Activated naive CD4-positive, alpha-beta T cell treated with anti-CD3 and anti-CD28 coated beads for 36 hours (primary cell): ENCODE results near the gene IP6K2. TPM values are rescaled to one million over a fixed set of nuclear protein-coding genes. Genes with fewer than 3 reads are reported as not detected.

Source experiments
- CTCF ChIA-PET: fragments of 350-600 bp; sonication (Branson Sonifier 250); formaldehyde crosslinking; loops from one replicate; lab custom pipeline; 2021; ENCODE audit warnings: antibody characterized with exemption; lab: Charles Lee
- DNase-seq: peaks from one replicate; pipeline ENCODE4 v3.0.0-alpha.2; 2020
- H3K27ac Mint-ChIP-seq: one replicate; pipeline ENCODE4 v1.8.0; 2021; ENCODE audit warnings: mild to moderate bottlenecking, mixed read lengths
- H3K27me3 Mint-ChIP-seq: one replicate; pipeline ENCODE4 v1.8.0; 2021; ENCODE audit warnings: low read depth, mixed read lengths
- H3K36me3 Mint-ChIP-seq: one replicate; pipeline ENCODE4 v1.8.0; 2021; ENCODE audit warnings: low read depth, mixed read lengths
- H3K4me1 Mint-ChIP-seq: one replicate; pipeline ENCODE4 v1.8.0; 2021; ENCODE audit warnings: low read depth, mixed read lengths
- H3K4me3 Mint-ChIP-seq: one replicate; pipeline ENCODE4 v1.8.0; 2021; ENCODE audit warnings: mild to moderate bottlenecking, moderate library complexity, mixed read lengths
- H3K9me3 Mint-ChIP-seq: one replicate; pipeline ENCODE4 v1.8.0; 2021; ENCODE audit warnings: mixed read lengths
- intact Hi-C: fragments of 100-400 bp; cut with micrococcal nuclease; formaldehyde crosslinking; loops from one replicate; pipeline ENCODE4 v1.15.1; 2023
- total RNA-seq, 2 experiments: library from RNA; stranded (reverse); gene quantifications; one replicate each; pipeline ENCODE4 v1.2.3, GENCODE V29; 2021

The IP6K2 gene
- total RNA-seq, 2 experiments from 2014 or later, result 64.3 to 68.3 TPM

DNA sequence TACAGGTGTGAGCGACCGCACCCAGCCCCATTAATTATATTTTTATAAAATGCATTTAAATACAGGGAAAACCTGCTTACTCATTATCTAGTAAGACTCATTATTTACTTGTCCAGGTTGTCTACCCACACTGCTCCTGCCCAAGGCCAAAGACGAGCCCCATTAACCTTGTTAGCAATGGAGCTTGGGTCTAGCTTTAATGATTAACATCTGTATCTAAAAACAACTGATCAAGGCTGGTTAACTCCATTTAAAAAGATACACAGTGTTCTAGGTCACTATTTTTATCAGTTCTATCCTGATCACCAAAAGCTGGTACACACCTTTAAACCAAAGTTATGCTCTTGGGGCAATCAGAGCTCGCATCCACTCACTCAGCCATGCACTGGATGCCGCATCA, 20.9 kb downstream of the IP6K2 start:
- Mint-ChIP-seq H3K36me3 (peaks cover 17% of the 10 kb centered on the region), H3K4me3 (no peak overlapping the region), H3K27me3 (no peaks in the 10 kb centered on the region), H3K4me1 (peaks cover 19% of the 10 kb centered on the region), H3K27ac (peak overlapping the region; percentile 31), H3K9me3 (no peaks in the 10 kb centered on the region)
- intact Hi-C loops, result no loop called here
- no peak for DNase-seq
- CTCF ChIA-PET, result interaction anchor here (0.6 to 3.1 kb wide), 2 partner anchors 10 to 21 kb away, joined by 3 to 11 read pairs; partner anchors contain the start of genes IP6K2 and NCKIPSD

DNA sequence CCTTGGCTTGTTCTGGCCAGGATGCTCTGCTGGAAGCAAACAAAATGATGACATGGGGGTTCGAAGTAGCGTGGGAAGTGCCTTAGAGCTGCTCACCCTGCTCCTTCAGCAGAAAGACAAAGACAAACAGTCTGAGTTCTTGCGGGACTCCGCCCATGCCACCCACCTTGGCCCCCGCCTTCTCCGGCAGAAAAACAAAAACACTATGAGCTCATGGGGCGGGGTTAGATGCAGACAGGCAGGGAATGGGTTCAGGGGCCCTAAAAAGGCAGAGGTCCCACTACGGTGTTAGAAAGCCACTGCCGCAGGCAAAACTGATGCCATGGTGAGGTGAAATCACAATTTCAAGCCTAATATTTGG, 21.6 kb downstream of the IP6K2 start:
- Mint-ChIP-seq H3K27ac (no peak overlapping the region), H3K9me3 (no peaks in the 10 kb centered on the region), H3K36me3 (peaks cover 19% of the 10 kb centered on the region), H3K4me3 (no peak overlapping the region), H3K27me3 (no peaks in the 10 kb centered on the region), H3K4me1 (peaks cover 21% of the 10 kb centered on the region)
- intact Hi-C loops, result no loop called here
- DNase-seq, result no peak
- CTCF ChIA-PET, result interaction anchor here (3.1 kb wide), 1 partner anchor 9 kb away, joined by 11 read pairs; the partner anchor contains the start of gene NCKIPSD

GRCh38 chr3:48694610-48695392, 22.2 kb downstream of the IP6K2 start:
- CTCF ChIA-PET, result interaction anchor here (3.1 kb wide), 1 partner anchor 9 kb away, joined by 11 read pairs; the partner anchor contains the start of gene NCKIPSD
- Mint-ChIP-seq H3K36me3 (peaks cover 21% of the 10 kb centered on the region), H3K4me1 (peaks cover 17% of the 10 kb centered on the region), H3K27ac (no peak overlapping the region), H3K9me3 (no peaks in the 10 kb centered on the region), H3K27me3 (no peaks in the 10 kb centered on the region), H3K4me3 (no peak overlapping the region)
- DNase-seq, result no peak
- intact Hi-C loops, result no loop called here

- H3K9me3 Mint-ChIP-seq, result no peaks in the 10 kb centered on the region
- CTCF ChIA-PET, result no interaction called here
- no peak overlapping the region for H3K27ac Mint-ChIP-seq
- intact Hi-C loops, result no loop called here
- H3K4me3 Mint-ChIP-seq, result no peak overlapping the region
- H3K27me3 Mint-ChIP-seq, result no peaks in the 10 kb centered on the region
- no peak for DNase-seq
- peaks cover 15% of the 10 kb centered on the region for H3K4me1 Mint-ChIP-seq
- peaks cover 22% of the 10 kb centered on the region for H3K36me3 Mint-ChIP-seq
Observed at GRCh38 chr3:48693826-48694225, 23.2 kb downstream of the IP6K2 start.

DNA sequence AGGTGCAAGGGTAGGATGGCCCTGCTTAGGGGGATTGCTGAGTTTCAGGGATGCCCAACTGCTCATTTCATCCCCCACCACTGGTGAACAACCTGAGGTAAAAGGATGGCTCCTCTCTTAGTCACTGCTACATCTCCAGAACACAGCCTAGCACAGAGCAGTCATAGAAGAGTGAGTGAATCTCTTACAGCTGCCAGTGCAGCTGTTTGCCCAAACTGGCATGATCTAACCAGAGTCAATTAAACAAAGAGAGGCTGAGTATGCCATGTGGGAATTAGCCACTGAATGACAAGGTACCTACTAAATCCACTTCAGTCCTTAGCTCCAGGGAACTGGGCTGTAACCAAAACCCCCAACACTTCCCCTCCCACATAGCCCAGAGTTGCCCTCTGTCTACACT, 24.5 kb downstream of the IP6K2 start:
- Mint-ChIP-seq H3K9me3 (no peaks in the 10 kb centered on the region), H3K27me3 (no peaks in the 10 kb centered on the region), H3K4me1 (peaks cover 11% of the 10 kb centered on the region), H3K27ac (no peak overlapping the region), H3K4me3 (no peak overlapping the region), H3K36me3 (peaks cover 24% of the 10 kb centered on the region)
- intact Hi-C loops, result no loop called here
- CTCF ChIA-PET, result interaction anchor here (0.6 kb wide), 3 partner anchors 49 to 318 kb away, joined by 3 to 5 read pairs (median 3); no protein-coding TSS in a partner anchor
- DNase-seq, result no peak

- peak overlapping the region; percentile 56 for H3K27ac Mint-ChIP-seq
- H3K4me3 Mint-ChIP-seq, result no peak overlapping the region
- H3K9me3 Mint-ChIP-seq, result no peaks in the 10 kb centered on the region
- H3K4me1 Mint-ChIP-seq, result peaks cover 9% of the 10 kb centered on the region
- DNase-seq, result no peak
- H3K36me3 Mint-ChIP-seq, result peaks cover 22% of the 10 kb centered on the region
- no peaks in the 10 kb centered on the region for H3K27me3 Mint-ChIP-seq
- CTCF ChIA-PET, result interaction anchor here (1.2 to 1.8 kb wide), 2 partner anchors 26 to 49 kb away, joined by 3 to 4 read pairs; partner anchors contain the start of gene IP6K2
- intact Hi-C loops, result no loop called here
Observed at GRCh38 chr3:48690846-48691458, 26.1 kb downstream of the IP6K2 start.

- intact Hi-C loops, result no loop called here
Observed at GRCh38 chr3:48689384-48689783, 27.6 kb downstream of the IP6K2 start.

DNA sequence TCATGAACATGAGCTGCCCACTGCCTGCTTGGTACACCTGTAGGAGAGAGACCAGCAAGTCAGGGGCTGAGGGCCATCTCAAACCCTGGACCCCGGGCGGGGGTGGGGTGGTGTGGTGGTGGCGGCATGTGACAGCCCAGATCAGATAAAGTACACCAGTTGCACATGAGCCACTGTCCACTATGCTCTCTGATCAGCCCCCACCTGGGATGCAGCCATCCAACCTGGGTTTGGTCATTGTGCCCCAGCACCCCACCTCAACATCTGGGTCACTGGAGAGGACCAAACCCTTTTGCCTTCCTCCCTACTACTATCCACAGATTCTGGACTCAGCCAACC, 28.3 kb downstream of the IP6K2 start:
- no peak for DNase-seq
- Mint-ChIP-seq H3K36me3 (peaks cover 15% of the 10 kb centered on the region), H3K4me3 (no peak overlapping the region), H3K27ac (no peak overlapping the region), H3K9me3 (no peaks in the 10 kb centered on the region), H3K27me3 (no peaks in the 10 kb centered on the region), H3K4me1 (peaks cover 21% of the 10 kb centered on the region)
- CTCF ChIA-PET, result interaction anchor here (0.7 to 0.9 kb wide), 3 partner anchors 24 to 288 kb away, joined by 3 read pairs; no protein-coding TSS in a partner anchor
- intact Hi-C loops, result no loop called here

More at GRCh38 chr3:48689384-48689783, 27.6 kb downstream of the IP6K2 start:
- Mint-ChIP-seq H3K36me3 (peaks cover 15% of the 10 kb centered on the region), H3K9me3 (no peaks in the 10 kb centered on the region), H3K27ac (no peak overlapping the region), H3K27me3 (no peaks in the 10 kb centered on the region), H3K4me1 (peaks cover 16% of the 10 kb centered on the region), H3K4me3 (no peak overlapping the region)
- DNase-seq, result no peak
- CTCF ChIA-PET, result no interaction called here

DNA sequence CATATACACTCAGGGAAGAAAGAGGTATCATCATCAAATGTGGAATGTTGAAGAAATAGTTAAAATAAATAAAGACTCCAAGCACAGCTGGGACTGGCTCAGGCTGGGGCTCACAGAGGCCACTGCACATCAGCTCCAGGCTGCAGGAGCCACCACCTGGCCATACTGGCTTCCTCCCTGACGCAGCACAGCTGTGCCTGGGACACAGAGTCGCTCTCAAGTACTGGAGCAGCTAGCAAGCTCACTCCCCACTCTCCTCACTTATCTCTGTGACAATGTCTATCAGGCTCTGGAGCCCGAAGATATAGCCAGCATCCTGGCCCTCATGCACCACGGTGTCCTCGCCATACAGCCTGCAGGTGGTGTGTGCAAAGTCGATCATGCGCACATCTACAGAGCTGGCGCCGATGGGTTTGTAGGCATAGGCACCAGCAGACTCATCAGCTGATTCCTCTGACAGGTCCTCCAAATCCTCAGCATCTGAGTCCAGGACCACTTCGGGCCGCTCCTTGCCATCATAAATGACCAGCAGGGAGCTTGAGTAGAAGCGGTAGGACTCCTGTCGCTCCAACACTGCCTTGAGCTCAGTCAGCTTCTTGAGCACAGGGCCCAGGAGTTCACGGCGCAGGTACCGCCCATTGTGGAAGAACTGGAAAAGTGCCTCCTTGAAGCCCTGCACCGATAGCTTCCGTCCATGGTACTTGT, 28.8 kb downstream of the IP6K2 start:
- no peak for DNase-seq
- H3K27ac Mint-ChIP-seq, result no peak overlapping the region
- H3K4me3 Mint-ChIP-seq, result no peak overlapping the region
- H3K36me3 Mint-ChIP-seq, result peaks cover 15% of the 10 kb centered on the region
- no peaks in the 10 kb centered on the region for H3K9me3 Mint-ChIP-seq
- H3K27me3 Mint-ChIP-seq, result no peaks in the 10 kb centered on the region
- CTCF ChIA-PET, result interaction anchor here (0.6 to 1.1 kb wide), 7 partner anchors 16 to 287 kb away, joined by 3 read pairs; no protein-coding TSS in a partner anchor
- intact Hi-C loops, result no loop called here
- peaks cover 26% of the 10 kb centered on the region for H3K4me1 Mint-ChIP-seq

- peaks cover 27% of the 10 kb centered on the region for H3K4me1 Mint-ChIP-seq
- peaks cover 13% of the 10 kb centered on the region for H3K36me3 Mint-ChIP-seq
- no peak overlapping the region for H3K4me3 Mint-ChIP-seq
- DNase-seq, result no peak
- intact Hi-C loops, result loop anchor here (2.0 kb wide), 1 partner anchor 286 kb away; no protein-coding TSS in a partner anchor
- H3K9me3 Mint-ChIP-seq, result no peaks in the 10 kb centered on the region
- CTCF ChIA-PET, result interaction anchor here (0.6 to 1.8 kb wide), 8 partner anchors 9 to 286 kb away, joined by 3 to 11 read pairs (median 5); partner anchors contain the start of gene SLC26A6
- no peaks in the 10 kb centered on the region for H3K27me3 Mint-ChIP-seq
- no peak overlapping the region for H3K27ac Mint-ChIP-seq
Observed at GRCh38 chr3:48687220-48687678, 29.8 kb downstream of the IP6K2 start.

- H3K27me3 Mint-ChIP-seq, result no peaks in the 10 kb centered on the region
- H3K36me3 Mint-ChIP-seq, result peaks cover 15% of the 10 kb centered on the region
- peak overlapping the region; percentile 83 for H3K4me3 Mint-ChIP-seq
- intact Hi-C loops, result loop anchor here (2.0 kb wide), 1 partner anchor 286 kb away; no protein-coding TSS in a partner anchor
- no peak overlapping the region for H3K27ac Mint-ChIP-seq
- CTCF ChIA-PET, result interaction anchor here (0.5 to 1.8 kb wide), 11 partner anchors 10 to 286 kb away, joined by 3 to 11 read pairs (median 4); partner anchors contain the start of gene SLC26A6
- H3K4me1 Mint-ChIP-seq, result peaks cover 27% of the 10 kb centered on the region
- H3K9me3 Mint-ChIP-seq, result no peaks in the 10 kb centered on the region
- DNase-seq, result no peak
Observed at GRCh38 chr3:48686538-48687219, 30.3 kb downstream of the IP6K2 start.
